Measurements from ENCODE around the gene ZNF570. TPM values are rescaled to one million over a fixed set of nuclear protein-coding genes. Genes with fewer than 3 reads are reported as not detected.
A peak's percentile ranks its signal among the peaks of the same experiment; 100 is the strongest.

Gene ZNF570
- total and polyA plus RNA-seq, 2 of the 8 experiments (the other 6 are each of a cell fraction or from before 2014, with no cell fraction given): 1.0 to 5.4 TPM

DNA sequence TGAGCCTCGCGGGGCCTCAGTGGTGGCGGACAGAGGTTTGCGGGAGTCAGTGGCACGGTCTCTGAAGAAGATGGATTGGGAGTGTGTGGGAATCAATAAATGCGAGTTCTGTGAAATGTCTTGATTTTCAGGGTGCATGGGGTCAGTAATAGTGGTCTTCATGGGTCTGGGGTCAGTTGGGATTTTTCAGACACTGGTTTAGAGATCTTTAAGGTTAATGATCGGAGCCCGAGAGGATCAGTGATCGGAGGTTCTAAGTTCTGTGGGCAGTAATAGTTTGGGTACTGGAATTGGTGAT lies 38.0 kb downstream of the ZNF570 start:
- Histone ChIP-seq H3K4me2 (ENCODE audit: insufficient read depth in 1 of 2, low read depth in 2 of 2, low read length in 2 of 2) (peak overlapping the region; percentile 80 to 99), H2AK5ac (ENCODE audit: low read depth, low read length) (no peak overlapping the region), H3K4me1 (replicated peaks in 1 of 4; ENCODE audit: control insufficient read depth in 3 of 4, insufficient read depth in 4 of 4, low read length in 3 of 4) (peaks cover 4 to 6% (median 4%) of the 10 kb centered on the region in 4 experiments; a peak in 4 of 7 replicates), H3K9ac (replicated peaks in 1 of 4; ENCODE audit: extremely low read depth in 1 of 4, low read depth in 3 of 4, low read length in 3 of 4) (peak overlapping the region; percentile 90 to 100 (median 97)), H3K56ac (replicated peaks; ENCODE audit: insufficient read length, low read depth, low read length) (peak overlapping the region; percentile 63), H3K79me1 (ENCODE audit: low read depth, low read length) (peaks cover 4% of the 10 kb centered on the region; the same call in 1 of the 2 replicates), H2BK120ac (replicated peaks; ENCODE audit: low read depth, low read length) (no peak overlapping the region), H3K9me3 (ENCODE audit: insufficient read depth in 2 of 2, low read depth in 1 of 2, low read length in 1 of 2) (0 out of 4 replicates have a peak, but pooled peaks cover 0 to 2% of the 10 kb centered on the region in 2 experiments), H3K36me3 (ENCODE audit: control insufficient read depth in 2 of 4, insufficient read depth in 4 of 4, low read length in 3 of 4) (peaks cover 0 to 14% (median 3%) of the 10 kb centered on the region in 4 experiments; a peak in 5 of 8 replicates), H4K8ac (ENCODE audit: extremely low read depth, insufficient read depth, low read length) (peak overlapping the region; percentile 98; the same call in 1 of the 2 replicates), H4K5ac (ENCODE audit: insufficient read length, low read depth, low read length) (no peak overlapping the region), H4K20me1 (replicated peaks in 1 of 2; ENCODE audit: control insufficient read depth in 1 of 2, insufficient read depth in 2 of 2, low read length in 2 of 2) (no peaks in the 10 kb centered on the region), H3K18ac (ENCODE audit: extremely low read depth, low read length) (no peak overlapping the region), H2BK15ac (ENCODE audit: low read length) (no peak overlapping the region), H2AFZ (ENCODE audit: low read length) (peak overlapping the region; percentile 98), H2BK5ac (ENCODE audit: low read depth, low read length) (peak overlapping the region; percentile 100), H3K23me2 (ENCODE audit: low read depth, low read length) (peaks cover 13% of the 10 kb centered on the region), H3K23ac (ENCODE audit: insufficient read length) (no peak overlapping the region), H2BK20ac (ENCODE audit: low read length) (no peak overlapping the region), H3K27ac (ENCODE audit: low read depth, low read length) (peak overlapping the region; percentile 98; the same call in 1 of the 2 replicates), H3K4ac (replicated peaks; ENCODE audit: insufficient read length, low read depth, low read length) (peak overlapping the region; percentile 22), H3K14ac (ENCODE audit: insufficient read length) (no peak overlapping the region), H3K79me2 (ENCODE audit: control insufficient read depth in 1 of 2, insufficient read depth in 2 of 2, low read length in 2 of 2) (peaks cover 0 to 8% of the 10 kb centered on the region in 2 experiments; a peak in 1 of 4 replicates), H4K91ac (replicated peaks; ENCODE audit: insufficient read length, low read length) (no peak overlapping the region), H3K4me3 (ENCODE audit: extremely low read depth in 1 of 4, insufficient read depth in 2 of 4, low read depth in 3 of 4, low read length in 4 of 4) (peak overlapping the region; percentile 72 to 95 (median 86)), H2BK12ac (ENCODE audit: low read depth, low read length) (peak overlapping the region; percentile 89; the same call in 1 of the 2 replicates), H3K27me3 (replicated peaks in 1 of 4; ENCODE audit: control insufficient read depth in 3 of 4, extremely low read depth in 1 of 4, insufficient read depth in 3 of 4, low read length in 3 of 4) (no peaks in the 10 kb centered on the region)
- TF ChIP-seq SAP30 (IDR thresholded peaks at IDR 0.05; ENCODE audit: insufficient read depth, insufficient replicate concordance, low read length): peak; percentile 27
- TF ChIP-seq MAFK (IDR thresholded peaks at IDR 0.05; ENCODE audit: low read depth, low read length): no peak
- no peak for TF ChIP-seq CBX5 (IDR thresholded peaks at IDR 0.05; ENCODE audit: low read depth, low read length)
- FAIRE-seq: peak; percentile 65
- POLR2A ChIA-PET (ENCODE audit: partially characterized antibody): interaction anchor here (0.6 to 2.9 kb wide), 33 partner anchors 8 to 1018 kb away, joined by 3 to 47 read pairs (median 5); partner anchors contain the start of genes ZFP30, ZNF527, ZNF540 and ZNF569
- CTCF ChIA-PET (ENCODE audit: partially characterized antibody): interaction anchor here (0.5 kb wide), 1 partner anchor 150 kb away, joined by 3 read pairs; no protein-coding TSS in a partner anchor
- 5% methylated on average over 9 of the region's 9 CpGs; no CpG with 5 or more reads in 1 of the 2 experiments for WGBS, 2 experiments (ENCODE audit: extremely low coverage in 1 of 2, insufficient coverage in 1 of 2, insufficient read length in 1 of 2, insufficient replicate concordance in 2 of 2, low coverage in 1 of 2, low lambda C conversion rate in 2 of 2, missing lambda C conversion rate in 1 of 2)
- DNase-seq (ENCODE audit: low read depth in 1 of 2, low spot score in 2 of 2): no peak

All from H1 (cell line).